MM.1S (cell line): ENCODE data around the gene SLC1A2.

Experiments used
- DNase-seq: peaks from one replicate; pipeline ENCODE4 v3.0.0-alpha.2; 2015
- H2AFZ ChIP-seq: fragments of 300-600 bp; sonication (generic); 2 replicates; pipeline ENCODE4 v1.6.0; 2016; ENCODE audit warnings: antibody characterized with exemption, low read length
- H3F3A ChIP-seq: fragments of 300-600 bp; sonication (generic); 2 replicates; pipeline ENCODE4 v1.6.1; 2016; ENCODE audit warnings: mild to moderate bottlenecking, antibody characterized with exemption, low read length, moderate library complexity, mixed read lengths; ENCODE audit not compliant: insufficient read depth
- H3K27ac ChIP-seq: fragments of 300-600 bp; sonication (generic); 2 replicates; pipeline ENCODE4 v1.5.1; 2016; ENCODE audit warnings: mild to moderate bottlenecking, low read length
- H3K27me3 ChIP-seq: fragments of 300-600 bp; sonication (generic); replicated peaks from 2 replicates; pipeline ENCODE4 v1.6.0; 2016; ENCODE audit warnings: low read length; ENCODE audit not compliant: insufficient read depth
- H3K36me3 ChIP-seq: fragments of 300-600 bp; sonication (generic); replicated peaks from 2 replicates; pipeline ENCODE4 v1.6.1; 2016; ENCODE audit warnings: mild to moderate bottlenecking, low read length, mixed read lengths; ENCODE audit not compliant: insufficient read depth
- H3K4me1 ChIP-seq: fragments of 300-600 bp; sonication (generic); 2 replicates; pipeline ENCODE4 v1.6.1; 2016; ENCODE audit warnings: low read length, mixed read lengths
- H3K4me2 ChIP-seq: fragments of 300-600 bp; sonication (generic); 2 replicates; pipeline ENCODE4 v1.6.0; 2016; ENCODE audit warnings: low read depth, low read length
- H3K4me3 ChIP-seq: fragments of 300-600 bp; sonication (generic); 2 replicates; pipeline ENCODE4 v1.5.1; 2016; ENCODE audit warnings: low read length, mixed read lengths
- H3K79me2 ChIP-seq: fragments of 300-600 bp; sonication (generic); 2 replicates; pipeline ENCODE4 v1.6.1; 2016; ENCODE audit warnings: mixed run types, low read length, mixed read lengths
- H3K9ac ChIP-seq: fragments of 300-600 bp; sonication (generic); 2 replicates; pipeline ENCODE4 v1.6.1; 2016; ENCODE audit warnings: low read length, mixed read lengths
- H3K9me2 ChIP-seq: fragments of 300-600 bp; sonication (generic); replicated peaks from 2 replicates; pipeline ENCODE4 v1.6.1; 2016; ENCODE audit warnings: mild to moderate bottlenecking, low read length, mixed read lengths; ENCODE audit not compliant: insufficient read depth
- H3K9me3 ChIP-seq: fragments of 300-600 bp; sonication (generic); replicated peaks from 2 replicates; pipeline ENCODE4 v1.6.1; 2016; ENCODE audit warnings: mild to moderate bottlenecking, low read length, mixed read lengths; ENCODE audit not compliant: insufficient read depth
- H4K20me1 ChIP-seq: fragments of 300-600 bp; sonication (generic); 2 replicates; pipeline ENCODE4 v1.6.1; 2016; ENCODE audit warnings: mild to moderate bottlenecking, low read length, moderate library complexity, mixed read lengths; ENCODE audit not compliant: insufficient read depth
- EZH2 ChIP-seq: fragments of 300-600 bp; sonication (generic); optimal IDR thresholded peaks from 2 replicates; pipeline ENCODE3; 2017; ENCODE audit warnings: low read depth, mild to moderate bottlenecking, antibody characterized with exemption, low read length, mixed read lengths
- EZH2phosphoT487 ChIP-seq: fragments of 300-600 bp; sonication (generic); IDR thresholded peaks from 2 replicates; pipeline ENCODE4 v1.6.1; 2018; ENCODE audit warnings: antibody characterized with exemption, low read length
- TF ChIP-seq, protein P1 (sequence below): fragments of 300-600 bp; sonication (generic); IDR thresholded peaks from 2 replicates; pipeline ENCODE4 v1.5.1; 2016; ENCODE audit warnings: antibody characterized with exemption, low read length, mixed read lengths

Gene SLC1A2

DNA sequence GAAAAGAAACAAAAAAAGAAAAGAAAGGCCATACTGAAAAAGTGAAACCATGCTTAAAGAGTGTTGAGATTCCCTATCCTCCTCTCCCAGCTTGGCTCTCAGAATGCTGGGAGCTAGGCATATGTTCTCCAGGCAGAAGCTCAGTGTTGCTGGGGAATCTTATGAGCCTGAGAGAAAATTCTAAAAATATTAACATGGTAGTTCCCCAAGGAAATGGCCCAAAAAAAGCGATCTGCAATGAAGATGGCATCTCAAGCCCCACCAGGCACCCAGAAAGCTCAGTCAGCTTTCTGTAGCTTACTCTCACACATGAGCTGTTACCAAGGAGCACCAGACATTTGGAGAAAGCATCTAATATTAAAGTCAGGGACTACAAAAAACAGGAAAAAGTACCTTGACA, 185.8 kb downstream of the SLC1A2 start:
- Histone ChIP-seq H3K9ac (no peak overlapping the region), H3K9me2 (no peaks in the 10 kb centered on the region), H3K4me2 (no peak overlapping the region), H4K20me1 (no peaks in the 10 kb centered on the region), H3K27me3 (no peaks in the 10 kb centered on the region), H3K9me3 (no peaks in the 10 kb centered on the region), H3K27ac (no peak overlapping the region), H3K36me3 (peaks cover 8% of the 10 kb centered on the region; the same call in 1 of the 2 replicates), H3K4me3 (no peak overlapping the region), H3F3A (peaks cover 18% of the 10 kb centered on the region; the same call in 1 of the 2 replicates), H2AFZ (no peak overlapping the region), H3K4me1 (peaks cover 7% of the 10 kb centered on the region), H3K79me2 (no peaks in the 10 kb centered on the region)
- DNase-seq: no peak
- TF ChIP-seq EZH2phosphoT487: no peak
- TF ChIP-seq EZH2: no peak
- TF ChIP-seq, protein P1, sequence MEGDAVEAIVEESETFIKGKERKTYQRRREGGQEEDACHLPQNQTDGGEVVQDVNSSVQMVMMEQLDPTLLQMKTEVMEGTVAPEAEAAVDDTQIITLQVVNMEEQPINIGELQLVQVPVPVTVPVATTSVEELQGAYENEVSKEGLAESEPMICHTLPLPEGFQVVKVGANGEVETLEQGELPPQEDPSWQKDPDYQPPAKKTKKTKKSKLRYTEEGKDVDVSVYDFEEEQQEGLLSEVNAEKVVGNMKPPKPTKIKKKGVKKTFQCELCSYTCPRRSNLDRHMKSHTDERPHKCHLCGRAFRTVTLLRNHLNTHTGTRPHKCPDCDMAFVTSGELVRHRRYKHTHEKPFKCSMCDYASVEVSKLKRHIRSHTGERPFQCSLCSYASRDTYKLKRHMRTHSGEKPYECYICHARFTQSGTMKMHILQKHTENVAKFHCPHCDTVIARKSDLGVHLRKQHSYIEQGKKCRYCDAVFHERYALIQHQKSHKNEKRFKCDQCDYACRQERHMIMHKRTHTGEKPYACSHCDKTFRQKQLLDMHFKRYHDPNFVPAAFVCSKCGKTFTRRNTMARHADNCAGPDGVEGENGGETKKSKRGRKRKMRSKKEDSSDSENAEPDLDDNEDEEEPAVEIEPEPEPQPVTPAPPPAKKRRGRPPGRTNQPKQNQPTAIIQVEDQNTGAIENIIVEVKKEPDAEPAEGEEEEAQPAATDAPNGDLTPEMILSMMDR: no peak

DNA sequence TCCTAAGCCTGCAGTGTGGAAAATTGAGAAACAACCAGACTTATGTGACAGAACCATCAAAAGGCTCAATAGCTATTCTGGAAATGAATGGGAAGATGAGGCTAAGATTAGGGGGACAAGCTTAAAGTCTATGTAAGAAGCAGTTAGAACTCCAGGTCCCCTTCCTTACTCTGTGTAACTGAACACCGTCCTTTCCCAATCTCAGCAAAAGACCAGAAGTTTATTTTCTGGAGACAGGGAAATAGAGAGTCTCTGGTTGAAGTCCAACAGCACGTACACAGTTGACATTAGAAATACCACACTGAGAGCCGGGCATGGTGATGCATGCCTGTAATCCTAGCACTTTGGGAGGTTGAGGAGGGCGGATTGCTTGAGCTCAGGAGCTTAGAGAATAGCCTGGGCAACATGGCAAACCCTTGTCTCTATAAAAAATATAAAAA, 186.4 kb downstream of the SLC1A2 start:
- no peaks in the 10 kb centered on the region for H4K20me1 ChIP-seq
- no peak overlapping the region for H2AFZ ChIP-seq
- H3K9me2 ChIP-seq: no peaks in the 10 kb centered on the region
- 0 out of 2 replicates have a peak, but pooled peaks cover 3% of the 10 kb centered on the region for H3K4me1 ChIP-seq
- no peaks in the 10 kb centered on the region for H3K9me3 ChIP-seq
- H3K4me2 ChIP-seq: no peak overlapping the region
- H3K9ac ChIP-seq: no peak overlapping the region
- H3K79me2 ChIP-seq: no peaks in the 10 kb centered on the region
- no peak overlapping the region for H3K27ac ChIP-seq
- H3F3A ChIP-seq: peaks cover 18% of the 10 kb centered on the region; the same call in 1 of the 2 replicates
- TF ChIP-seq EZH2phosphoT487 (no peak), EZH2 (no peak)
- TF ChIP-seq, protein P1: no peak
- no peak for DNase-seq
- H3K36me3 ChIP-seq: peaks cover 8% of the 10 kb centered on the region; the same call in 1 of the 2 replicates
- no peaks in the 10 kb centered on the region for H3K27me3 ChIP-seq
- no peak overlapping the region for H3K4me3 ChIP-seq

DNA sequence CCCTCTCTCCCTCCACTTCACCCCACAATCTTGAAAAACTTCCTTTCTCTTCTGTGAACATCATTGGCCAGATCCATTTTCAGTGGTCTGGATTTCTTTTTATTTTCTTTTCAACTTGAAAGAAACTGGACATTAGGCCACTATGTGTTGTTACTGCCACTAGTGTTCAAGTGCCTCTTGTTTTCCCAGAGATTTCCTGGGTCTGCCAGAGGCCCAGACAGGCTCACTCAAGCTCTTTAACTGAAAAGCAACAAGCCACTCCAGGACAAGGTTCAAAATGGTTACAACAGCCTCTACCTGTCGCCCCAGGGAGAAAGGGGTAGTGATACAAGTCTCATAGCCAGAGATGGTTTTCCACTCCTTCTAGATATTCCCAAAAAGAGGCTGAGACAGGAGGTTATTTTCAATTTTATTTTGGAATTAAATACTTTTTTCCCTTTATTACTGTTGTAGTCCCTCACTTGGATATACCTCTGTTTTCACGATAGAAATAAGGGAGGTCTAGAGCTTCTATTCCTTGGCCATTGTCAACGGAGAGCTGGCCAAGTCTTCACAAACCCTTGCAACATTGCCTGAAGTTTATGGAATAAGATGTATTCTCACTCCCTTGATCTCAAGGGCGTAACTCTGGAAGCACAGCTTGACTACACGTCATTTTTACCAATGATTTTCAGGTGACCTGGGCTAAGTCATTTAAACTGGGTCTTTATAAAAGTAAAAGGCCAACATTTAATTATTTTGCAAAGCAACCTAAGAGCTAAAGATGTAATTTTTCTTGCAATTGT, 188.1 kb downstream of the SLC1A2 start:
- H3K27ac ChIP-seq: no peak overlapping the region
- no peaks in the 10 kb centered on the region for H4K20me1 ChIP-seq
- no peak overlapping the region for H3K4me3 ChIP-seq
- H3F3A ChIP-seq: peaks cover 18% of the 10 kb centered on the region; the same call in 1 of the 2 replicates
- 0 out of 2 replicates have a peak, but pooled peaks cover 3% of the 10 kb centered on the region for H3K4me1 ChIP-seq
- H2AFZ ChIP-seq: no peak overlapping the region
- no peaks in the 10 kb centered on the region for H3K79me2 ChIP-seq
- no peak for DNase-seq
- peaks cover 8% of the 10 kb centered on the region; the same call in 1 of the 2 replicates for H3K36me3 ChIP-seq
- no peak overlapping the region for H3K4me2 ChIP-seq
- no peak overlapping the region for H3K9ac ChIP-seq
- TF ChIP-seq, protein P1: no peak
- TF ChIP-seq EZH2phosphoT487: no peak
- no peak for TF ChIP-seq EZH2
- H3K27me3 ChIP-seq: no peaks in the 10 kb centered on the region
- H3K9me2 ChIP-seq: no peaks in the 10 kb centered on the region
- no peaks in the 10 kb centered on the region for H3K9me3 ChIP-seq
